GM12801 (cell line): ENCODE data around the gene DCC.

Experiments used
- CTCF ChIP-seq: IDR thresholded peaks from one replicate; pipeline ENCODE4 v1.5.1; 2011; ENCODE audit warnings: control low read depth; ENCODE audit not compliant: insufficient read length; ENCODE audit errors: extremely low read depth

Gene DCC

GRCh38 chr18:52826994-52827393 is 487.0 kb downstream of the DCC start:
- no peak for TF ChIP-seq CTCF

- no peak for TF ChIP-seq CTCF
Observed at GRCh38 chr18:52829320-52829719, 489.3 kb downstream of the DCC start.

- no peak for TF ChIP-seq CTCF
Observed at GRCh38 chr18:52829876-52830405, 489.9 kb downstream of the DCC start.

GRCh38 chr18:52844323-52844722 is 504.3 kb downstream of the DCC start:
- no peak for TF ChIP-seq CTCF

GRCh38 chr18:52845036-52845435 is 505.0 kb downstream of the DCC start:
- TF ChIP-seq CTCF: no peak

GRCh38 chr18:52850031-52850560 is 510.1 kb downstream of the DCC start:
- TF ChIP-seq CTCF: no peak

- no peak for TF ChIP-seq CTCF
Observed at GRCh38 chr18:52861558-52861957, 521.6 kb downstream of the DCC start.
